ACHN (cell line): ENCODE measurements around the gene MAEA.

ENCODE experiments used
- DNase-seq: peaks from one replicate; pipeline ENCODE4 v3.0.0-alpha.2; 2015
- in situ Hi-C: cut with HindIII; loops from 2 replicates; pipeline ENCODE4 v1.10.0; 2017; ENCODE audit warnings: low sequenced_read_pairs, low pct_ligation_motif_present, low pct_unique_long_range_greater_than_20kb

The MAEA gene

DNA sequence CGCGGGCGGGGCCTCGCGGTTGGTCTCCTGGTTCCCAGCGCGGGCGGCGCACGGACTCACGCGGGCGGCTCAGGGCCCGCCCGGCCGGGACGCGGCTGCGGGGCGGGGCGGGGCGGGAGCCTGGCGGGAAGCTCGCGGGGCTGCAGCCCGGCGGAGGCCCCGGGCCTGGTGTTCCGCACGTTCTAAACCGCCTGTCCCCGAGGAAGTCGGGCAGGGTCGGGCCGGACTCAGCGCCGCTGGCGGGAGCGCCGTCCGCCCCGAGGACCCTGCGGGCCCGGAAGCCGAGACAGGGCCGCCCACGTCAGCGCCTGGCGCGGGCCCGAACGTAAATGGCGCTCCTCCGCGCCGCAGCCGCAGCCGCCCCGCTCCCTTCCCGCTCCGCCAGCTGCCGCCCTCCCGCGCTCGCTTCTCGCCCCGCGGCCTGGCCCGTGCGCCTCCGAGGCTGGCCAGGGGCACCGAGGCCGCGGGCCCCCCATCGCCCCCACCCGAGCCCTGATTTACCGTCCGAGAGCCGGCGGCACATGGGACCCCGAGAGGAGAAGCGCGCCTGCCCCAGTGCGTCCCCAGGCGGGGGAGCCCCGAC, 40.5 kb upstream of the MAEA start:
- in situ Hi-C loops = no loop called here
- DNase-seq = peak; percentile 84

DNA sequence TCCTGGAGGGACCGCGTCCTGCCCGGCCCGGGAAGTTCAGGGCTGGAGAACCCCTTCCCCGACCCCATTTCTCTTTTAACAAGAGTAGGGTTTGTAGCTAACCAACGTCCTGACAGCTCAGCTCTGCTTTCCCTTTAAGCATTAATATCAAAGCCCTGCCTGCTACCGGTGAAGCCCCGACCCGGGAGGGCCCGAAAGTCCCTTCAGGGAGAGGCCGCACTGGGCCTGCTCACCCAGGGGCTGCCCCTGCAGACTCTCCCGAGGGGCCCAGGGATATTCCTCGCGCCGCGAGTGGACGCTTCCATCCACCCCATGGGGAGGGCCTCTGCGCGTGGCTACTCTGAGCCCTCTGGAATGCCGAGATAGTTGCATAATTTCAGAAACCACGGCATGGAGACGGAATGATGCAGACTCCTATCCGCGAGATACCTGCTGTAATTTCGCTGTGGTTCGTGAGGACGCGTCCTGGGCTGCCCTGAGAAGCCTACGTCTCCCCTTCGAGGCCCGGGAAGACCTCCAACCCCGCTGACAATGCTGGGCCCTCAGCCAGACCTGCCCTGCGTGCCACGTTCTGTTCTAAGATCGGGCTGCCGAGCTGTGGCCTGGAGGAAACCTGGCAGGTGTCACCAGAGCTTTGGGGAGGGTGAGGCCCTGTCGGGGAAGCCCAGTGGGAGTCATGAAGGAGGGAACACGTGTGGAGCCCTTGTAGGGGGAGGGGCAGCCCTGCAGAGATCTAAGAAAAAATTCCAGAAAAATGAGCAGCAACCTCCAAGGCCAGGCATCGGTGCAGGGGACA, 39.8 kb upstream of the MAEA start:
- in situ Hi-C loops = no loop called here
- peak; percentile 4 for DNase-seq

DNA sequence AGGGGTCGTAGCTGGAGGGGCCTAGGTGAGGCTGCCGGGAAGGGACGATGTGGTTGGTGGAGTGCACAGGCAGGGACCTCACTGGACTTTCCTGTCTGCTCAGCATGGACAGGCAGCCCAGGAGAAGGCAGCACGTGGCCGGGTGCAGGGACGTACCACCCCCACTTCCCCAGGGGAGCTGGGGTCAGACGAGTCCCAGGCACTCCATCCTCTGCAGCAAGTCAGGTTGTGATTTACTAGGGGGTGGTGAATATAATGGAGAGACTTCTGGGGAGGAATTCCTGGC, 39.2 kb upstream of the MAEA start:
- in situ Hi-C loops = no loop called here
- DNase-seq = no peak

DNA sequence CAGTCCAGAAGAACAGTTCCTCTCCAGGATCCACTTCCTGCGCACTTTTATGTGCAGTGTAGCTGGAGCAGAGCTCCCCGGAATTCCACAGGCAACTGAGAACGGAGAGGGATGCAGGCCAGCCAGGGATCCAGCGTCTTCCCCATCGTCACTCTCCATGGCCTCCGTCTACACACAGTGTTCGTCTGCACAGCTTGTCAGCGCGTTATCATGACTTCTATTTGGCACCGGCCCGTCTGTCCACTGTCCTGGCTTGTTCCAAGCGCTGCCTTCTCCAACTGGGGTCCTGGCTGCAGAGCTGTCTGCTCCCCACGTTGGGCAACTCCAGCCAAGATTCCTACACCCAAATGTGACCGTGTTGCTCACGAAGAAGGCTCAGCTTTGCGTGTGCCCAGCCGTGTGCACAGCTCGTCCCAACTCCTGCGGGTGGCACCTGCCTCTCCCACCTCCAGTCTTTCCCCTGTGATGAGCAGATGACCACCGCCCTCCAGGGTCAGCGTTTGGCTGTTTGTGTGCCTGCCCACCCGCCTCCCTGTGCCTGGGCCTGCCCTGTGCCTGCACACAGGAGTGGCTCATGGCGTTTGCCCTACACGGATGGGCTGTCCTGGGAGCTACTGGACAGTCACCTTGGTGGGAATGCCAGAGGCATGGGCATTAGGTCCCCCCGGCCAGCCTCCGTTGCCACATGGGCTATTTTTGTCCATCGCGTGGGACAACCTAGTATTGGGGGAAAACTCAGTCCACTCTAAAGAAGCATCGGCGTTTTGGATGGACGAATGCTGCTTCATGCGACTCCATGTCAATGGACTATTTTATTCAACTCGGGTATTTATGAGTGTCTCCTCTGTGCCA, 38.5 kb upstream of the MAEA start:
- in situ Hi-C loops = no loop called here

DNA sequence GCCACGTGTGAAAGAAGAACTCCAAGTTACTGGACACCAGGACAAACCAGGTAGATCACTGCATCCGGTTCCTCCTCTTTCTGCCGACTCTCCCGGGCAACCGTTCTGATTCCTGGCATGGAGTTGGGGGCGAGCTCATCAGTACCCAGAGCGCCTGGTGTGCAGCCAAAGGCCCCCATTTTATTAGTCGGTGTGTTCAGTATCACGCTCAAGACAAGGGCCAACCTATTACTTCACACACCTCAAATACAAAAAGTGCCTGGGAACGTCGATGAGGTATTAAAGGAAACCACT, 38.0 kb upstream of the MAEA start:
- in situ Hi-C loops = no loop called here
- DNase-seq = no peak

More for the DNA sequence above, 38.5 kb upstream of the MAEA start:
- DNase-seq = no peak

DNA sequence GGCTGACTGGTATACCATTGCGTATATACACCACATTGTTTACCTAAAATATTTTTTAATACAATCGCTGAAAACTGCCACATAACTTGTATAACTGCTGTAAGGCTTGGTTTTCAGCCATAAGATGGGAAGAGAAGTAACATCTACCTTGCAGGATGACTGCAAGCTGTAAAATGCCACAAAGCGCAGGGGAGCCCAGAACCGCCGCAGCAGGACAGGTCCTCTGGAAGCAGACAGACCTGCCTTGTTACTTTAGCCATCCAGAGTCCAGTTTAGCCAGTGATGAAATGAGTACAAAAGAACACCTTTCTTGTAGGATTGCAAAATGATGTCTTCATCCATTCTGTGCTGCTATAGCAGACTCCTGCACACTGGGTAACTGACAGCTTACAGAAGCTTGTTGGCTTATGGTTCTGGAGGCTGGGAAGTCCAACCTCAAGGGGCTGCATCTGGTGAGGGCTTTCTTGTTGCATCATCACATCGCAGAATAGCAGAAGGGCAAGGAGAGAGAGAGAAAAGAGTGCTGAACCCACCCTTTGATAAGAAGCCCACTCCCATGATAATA, 36.7 kb upstream of the MAEA start:
- in situ Hi-C loops = no loop called here
- no peak for DNase-seq

DNA sequence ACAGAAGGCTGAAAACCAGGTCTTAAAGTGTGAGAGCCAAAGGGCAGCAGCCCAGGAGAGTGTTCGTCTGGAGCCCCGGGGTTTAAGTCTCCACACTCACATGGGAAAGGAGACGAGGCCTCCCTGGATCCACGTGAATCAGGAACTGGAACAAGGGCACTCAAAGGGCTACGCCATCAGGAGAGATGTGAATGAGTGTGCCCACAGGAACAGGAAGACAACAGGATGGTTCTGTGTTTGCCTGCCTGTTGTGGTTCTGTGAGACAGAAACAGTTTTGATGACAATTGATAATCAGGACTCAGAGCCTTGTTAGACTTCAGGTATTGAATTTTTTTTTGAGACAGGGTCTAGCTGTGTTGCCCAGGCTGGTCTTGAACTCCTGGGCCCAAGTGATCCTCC, 35.9 kb upstream of the MAEA start:
- DNase-seq = no peak
- in situ Hi-C loops = no loop called here

DNA sequence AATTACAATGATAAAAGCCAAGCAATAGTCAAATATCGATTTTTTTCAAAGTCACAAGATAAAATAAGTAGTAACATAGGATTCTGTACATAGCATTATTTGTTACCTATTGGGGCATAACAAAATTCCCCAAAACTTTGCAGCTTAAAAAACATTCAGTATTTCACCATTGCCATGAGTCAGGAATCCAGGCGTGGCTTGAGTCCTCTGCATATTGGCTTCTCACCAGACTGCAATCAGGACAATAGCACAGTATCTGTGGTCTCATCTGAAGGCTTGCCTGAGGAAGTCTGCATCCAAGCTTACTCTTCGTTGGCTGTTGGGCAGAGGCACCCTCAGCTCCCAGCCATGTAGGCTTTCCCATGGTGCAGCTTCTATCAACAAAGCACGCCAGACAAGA, 34.5 kb upstream of the MAEA start:
- in situ Hi-C loops = no loop called here

DNA sequence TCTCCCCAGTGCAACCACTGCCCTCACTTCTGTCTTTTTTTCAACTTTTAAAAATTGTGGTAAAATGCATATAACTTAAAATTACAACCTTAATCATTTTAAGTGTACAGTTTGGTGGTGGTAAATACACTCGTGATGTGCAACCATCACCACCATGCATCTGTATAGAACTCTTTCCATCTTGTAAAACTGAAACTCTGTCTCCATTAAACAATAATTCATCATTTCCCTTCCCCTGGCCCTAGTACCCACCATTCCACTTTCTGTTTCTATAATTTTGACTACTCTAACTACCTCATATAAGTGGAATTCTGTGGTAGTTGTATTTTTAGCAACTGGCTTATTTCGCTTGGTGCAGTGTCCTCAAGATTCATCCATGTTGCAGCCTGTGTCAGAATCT, 34.0 kb upstream of the MAEA start:
- in situ Hi-C loops = no loop called here
- DNase-seq = no peak

More for the DNA sequence above, 34.5 kb upstream of the MAEA start:
- no peak for DNase-seq

DNA sequence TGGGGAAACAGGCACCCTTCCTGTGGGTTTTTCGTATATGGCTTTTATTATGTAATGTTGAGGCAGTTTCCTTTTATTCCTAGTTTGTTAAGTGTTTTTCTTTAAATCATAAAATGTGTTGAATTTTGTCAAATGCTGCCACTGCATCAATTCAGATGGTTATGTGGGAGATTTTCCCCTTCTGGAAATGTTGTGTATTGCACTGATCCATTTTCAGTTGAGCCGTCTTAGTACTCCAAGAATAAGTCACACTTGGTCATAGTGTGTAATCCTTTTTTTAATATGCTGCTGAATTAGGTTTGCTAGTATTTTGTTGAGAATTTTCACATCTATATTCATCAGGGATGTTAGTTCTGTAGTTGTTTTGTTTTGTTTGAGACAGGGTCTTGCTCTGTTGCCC, 31.2 kb upstream of the MAEA start:
- in situ Hi-C loops = no loop called here
- DNase-seq = no peak

DNA sequence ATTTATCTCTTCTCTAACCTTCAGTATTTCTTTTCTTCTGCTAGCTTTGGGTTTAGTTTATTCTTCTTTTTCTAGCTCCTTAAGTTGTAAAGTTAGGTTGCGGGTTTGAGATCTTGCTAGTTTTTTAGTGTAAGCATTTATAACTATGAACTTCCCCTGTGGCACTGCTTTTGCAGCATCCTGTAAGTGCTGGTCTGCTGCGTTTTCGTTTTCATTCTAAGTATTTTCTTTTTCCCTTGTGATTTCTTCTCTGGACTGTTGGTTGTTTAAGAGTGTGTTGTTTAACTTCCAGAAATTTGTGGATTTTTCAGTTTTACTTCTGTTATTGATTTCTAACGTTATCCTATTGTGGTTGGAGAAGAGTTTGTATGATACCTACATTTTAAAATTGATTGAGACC, 29.7 kb upstream of the MAEA start:
- in situ Hi-C loops = no loop called here
- no peak for DNase-seq

DNA sequence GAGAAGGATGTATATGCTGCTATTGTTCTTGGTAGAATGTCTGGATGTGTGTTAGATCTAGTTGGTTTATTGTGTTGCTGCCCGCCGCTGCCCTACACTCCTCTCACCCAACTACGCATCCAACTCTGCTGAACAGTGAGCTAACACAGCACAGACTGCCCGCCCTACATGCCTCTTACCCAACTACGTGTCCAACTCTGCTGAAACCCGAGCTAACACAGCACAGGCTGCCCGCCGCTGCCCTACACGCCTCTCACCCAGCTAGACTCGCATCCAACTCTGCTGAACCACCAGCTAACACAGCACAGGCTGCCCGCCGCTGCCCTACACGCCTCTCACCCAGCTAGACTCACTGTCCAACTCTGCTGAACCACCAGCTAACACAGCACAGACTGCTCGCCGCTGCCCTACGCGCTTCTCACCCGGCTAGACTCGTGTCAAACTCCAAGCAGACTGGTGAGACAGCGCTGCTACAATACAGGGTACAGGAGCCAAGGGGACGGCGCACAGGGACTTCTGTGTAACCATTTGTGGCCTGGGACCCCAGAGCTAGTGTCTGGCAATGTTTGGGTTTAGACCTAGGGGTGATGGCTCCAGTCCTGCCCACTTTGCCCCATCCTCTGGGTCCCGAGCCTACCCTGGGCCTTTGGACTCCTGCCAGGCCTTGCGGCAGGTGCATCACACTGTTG, 29.1 kb upstream of the MAEA start:
- in situ Hi-C loops = no loop called here

DNA sequence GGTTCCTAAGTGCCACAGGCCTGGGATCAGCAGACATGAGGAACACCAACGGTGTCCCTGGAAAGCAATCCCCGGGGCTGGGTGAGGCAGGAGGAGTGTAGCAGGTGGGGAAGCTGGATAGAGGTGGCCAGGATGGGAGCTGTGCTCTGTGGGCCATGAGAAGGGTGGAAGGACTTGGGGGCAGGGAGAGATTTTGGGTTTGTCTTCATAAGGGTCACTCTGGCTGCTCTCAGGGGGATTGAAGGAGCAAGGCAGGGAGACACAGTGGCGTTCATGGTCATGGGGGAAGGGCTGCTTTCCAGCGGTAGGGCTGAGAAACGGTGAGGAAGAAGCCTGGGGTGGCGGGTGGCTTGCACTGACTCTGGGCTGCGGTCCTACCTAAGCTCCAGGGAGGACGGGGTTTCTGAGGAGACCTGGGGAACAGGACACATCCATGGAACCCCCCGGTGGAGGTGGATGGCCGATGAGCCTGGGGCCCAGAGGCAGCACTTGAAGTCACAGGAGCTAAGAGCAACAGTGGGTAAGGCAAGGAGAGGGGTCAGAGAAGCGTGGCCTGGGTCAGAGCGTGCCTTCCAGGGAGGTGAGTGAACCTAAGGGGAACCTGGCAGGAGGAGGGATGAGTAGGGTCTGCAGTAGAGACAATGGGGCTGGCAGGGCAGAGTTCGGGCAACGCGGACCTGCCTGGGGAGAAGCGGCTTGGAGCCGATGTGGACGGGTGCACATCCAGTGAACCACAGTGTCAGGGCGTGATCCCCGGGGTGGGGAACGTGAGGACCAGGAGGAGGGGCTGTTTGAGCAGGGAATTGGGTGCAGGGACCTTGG, 28.4 kb upstream of the MAEA start:
- no peak for DNase-seq
- in situ Hi-C loops = no loop called here

More for the DNA sequence above, 29.1 kb upstream of the MAEA start:
- no peak for DNase-seq

DNA sequence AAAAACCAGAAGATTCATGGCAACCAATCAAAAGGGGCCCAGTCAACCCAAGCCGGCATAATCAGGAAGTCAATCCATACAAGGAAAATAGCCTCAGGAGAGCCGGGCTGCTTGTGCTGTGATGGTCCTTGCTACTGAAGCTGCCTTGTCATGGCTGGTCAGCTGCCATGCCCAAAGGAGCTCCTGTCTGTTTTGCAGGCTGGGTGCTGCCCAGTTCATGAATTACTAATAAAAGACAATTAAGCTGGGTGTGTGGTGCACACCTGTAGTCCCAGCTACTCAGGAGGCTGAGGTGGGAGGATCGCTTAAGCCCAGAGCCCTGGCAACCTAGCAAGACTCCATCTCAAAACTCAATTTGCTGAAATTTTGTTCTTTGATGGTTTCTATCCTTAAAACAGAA, 24.7 kb upstream of the MAEA start:
- in situ Hi-C loops = no loop called here
- no peak for DNase-seq

DNA sequence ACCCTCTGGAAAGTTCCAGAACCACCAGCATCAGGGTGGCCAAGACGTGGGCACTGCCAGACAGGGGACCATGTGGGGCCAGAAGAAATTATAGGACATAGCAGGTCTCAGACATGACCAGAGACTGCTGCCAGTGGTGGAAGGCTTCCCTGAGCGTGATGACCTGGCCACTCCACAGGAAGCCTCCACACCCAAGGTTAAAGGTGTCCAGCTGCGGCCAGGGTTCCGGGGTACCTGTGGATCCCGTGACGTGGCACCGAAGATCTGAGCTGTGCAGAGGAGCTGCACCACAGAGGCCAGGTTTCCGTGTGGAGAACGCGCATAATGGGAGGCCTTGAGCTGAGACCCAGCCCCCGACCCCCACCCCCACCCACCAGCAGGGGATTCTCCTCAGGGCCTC, 24.3 kb upstream of the MAEA start:
- no peak for DNase-seq
- in situ Hi-C loops = no loop called here

DNA sequence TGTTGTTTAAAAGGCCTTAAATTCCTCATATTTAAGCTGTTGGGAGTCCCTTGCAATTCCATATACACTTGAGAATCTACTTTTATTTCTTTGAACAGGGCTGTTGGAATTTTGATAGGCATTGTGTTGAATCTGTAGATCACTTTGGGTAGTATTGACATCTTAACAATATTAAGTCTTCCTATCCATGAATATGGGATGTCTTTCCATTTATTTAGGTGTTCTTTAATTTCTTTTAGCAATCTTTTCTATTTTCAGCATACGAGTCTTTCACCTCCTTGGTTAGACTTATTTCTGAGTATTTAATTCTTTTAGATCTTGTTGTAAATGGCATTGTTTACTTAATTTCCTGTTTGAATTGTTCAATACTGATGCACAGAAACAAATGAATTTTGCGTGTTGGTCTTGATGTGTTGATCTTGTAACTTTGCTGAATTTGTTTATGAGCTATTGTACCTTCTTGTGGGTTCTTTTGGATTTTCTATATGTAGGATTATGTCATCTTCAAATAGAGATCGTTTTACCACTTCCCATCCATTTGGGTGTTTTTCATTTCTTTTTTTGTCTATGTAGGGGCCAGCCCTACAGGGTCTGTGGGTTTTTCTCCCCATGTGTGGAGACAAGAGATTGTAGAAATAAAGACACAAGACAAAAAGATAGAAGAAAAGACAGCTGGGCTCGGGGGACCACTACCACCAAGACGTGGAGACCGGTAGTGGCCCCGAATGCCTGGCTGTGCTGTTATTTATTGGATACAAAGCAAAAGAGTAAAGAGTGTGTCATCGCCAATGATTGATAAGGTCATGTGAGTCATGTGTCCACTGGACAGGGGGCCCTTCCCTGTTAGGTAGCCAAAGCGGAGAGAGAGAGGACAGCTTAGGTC, 22.6 kb upstream of the MAEA start:
- in situ Hi-C loops = no loop called here
- no peak for DNase-seq

DNA sequence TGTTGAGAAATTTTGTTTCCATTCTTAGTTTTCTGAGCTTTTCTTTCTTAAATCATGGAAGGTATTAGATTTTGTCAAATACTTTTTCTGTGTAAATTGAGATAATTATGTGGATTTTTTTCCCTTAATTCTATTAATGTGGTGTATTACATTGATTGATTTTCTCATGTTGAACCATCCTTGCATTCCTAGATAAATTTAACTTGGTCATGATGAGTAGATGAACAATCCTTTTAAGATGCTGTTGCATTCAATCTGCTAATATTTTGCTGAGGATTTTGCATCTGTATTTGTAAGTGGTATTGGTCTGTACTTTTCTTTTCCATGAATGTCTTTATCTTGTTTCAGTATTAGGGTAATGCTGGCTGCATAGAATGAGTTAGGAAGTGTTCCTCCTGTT, 20.5 kb upstream of the MAEA start:
- in situ Hi-C loops = no loop called here
- no peak for DNase-seq
